Raji (cell line): ENCODE measurements around the gene HOXB5.

ENCODE experiments used
- POLR2A ChIP-seq: IDR thresholded peaks from 2 replicates; pipeline ENCODE4 v1.6.1; 2011; ENCODE audit warnings: low read depth, low read length, control low read depth; ENCODE audit not compliant: insufficient read depth

HOXB5 gene

DNA sequence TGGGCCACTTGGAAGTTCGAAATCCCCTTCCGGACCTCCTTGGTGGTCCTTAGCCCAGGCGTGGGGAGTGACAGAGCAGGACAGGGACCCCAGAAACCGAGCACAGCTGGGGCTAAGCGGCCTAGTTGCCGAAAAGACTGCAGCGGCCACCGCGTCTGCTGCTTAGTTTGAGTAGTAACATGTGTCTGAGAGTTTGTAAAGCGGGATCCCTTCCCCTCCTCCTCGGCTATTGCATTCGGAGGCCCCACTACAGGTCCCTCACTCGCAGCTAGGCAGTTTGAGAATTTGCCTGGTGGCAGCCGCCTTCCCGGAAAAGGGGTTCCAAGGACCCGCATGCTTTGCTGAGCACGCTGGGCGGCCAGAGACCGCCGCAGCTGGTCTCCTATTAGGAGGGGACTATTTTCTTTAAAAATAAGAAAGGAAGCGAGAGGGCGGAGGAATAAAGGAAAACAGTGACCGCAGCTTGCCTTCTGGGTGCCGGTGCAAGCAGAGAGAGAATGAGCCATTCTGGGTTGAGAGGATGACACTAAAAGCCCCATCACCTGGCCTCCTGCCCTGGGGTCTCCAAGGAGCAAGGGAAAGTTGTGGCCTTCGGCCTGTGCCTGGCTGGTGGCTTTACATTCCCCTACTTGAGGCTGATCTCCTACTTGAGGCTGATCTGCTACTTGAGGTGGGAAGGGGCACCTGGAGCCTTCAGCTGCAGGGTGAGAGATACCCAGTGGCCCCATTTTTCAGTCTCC lies 1.1 kb upstream of the HOXB5 start:
- TF ChIP-seq POLR2A = no peak

- no peak for TF ChIP-seq POLR2A
Observed at GRCh38 chr17:48593840-48594537, 410 bp upstream of the HOXB5 start.

- no peak for TF ChIP-seq POLR2A
Observed at GRCh38 chr17:48592577-48592976, 1.0 kb downstream of the HOXB5 start.

DNA sequence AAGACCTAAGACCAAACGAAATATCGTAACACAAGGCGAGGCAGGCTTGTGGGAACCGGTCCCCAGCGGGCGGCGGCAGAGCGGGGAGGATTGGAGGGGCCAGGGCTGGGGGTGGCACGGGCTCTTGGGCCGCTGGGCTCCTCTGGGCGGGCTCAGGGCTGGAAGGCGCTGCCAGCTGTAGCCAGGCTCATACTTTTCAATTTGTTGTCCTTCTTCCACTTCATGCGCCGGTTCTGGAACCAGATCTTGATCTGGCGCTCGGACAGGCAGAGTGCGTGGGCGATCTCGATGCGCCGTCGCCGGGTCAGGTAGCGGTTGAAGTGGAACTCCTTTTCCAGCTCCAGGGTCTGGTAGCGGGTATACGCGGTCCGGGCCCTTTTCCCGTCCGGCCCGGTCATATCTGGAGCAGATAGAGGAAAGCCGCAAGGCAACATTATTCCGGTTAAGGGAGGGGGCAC lies 1.5 kb downstream of the HOXB5 start:
- TF ChIP-seq POLR2A = no peak

DNA sequence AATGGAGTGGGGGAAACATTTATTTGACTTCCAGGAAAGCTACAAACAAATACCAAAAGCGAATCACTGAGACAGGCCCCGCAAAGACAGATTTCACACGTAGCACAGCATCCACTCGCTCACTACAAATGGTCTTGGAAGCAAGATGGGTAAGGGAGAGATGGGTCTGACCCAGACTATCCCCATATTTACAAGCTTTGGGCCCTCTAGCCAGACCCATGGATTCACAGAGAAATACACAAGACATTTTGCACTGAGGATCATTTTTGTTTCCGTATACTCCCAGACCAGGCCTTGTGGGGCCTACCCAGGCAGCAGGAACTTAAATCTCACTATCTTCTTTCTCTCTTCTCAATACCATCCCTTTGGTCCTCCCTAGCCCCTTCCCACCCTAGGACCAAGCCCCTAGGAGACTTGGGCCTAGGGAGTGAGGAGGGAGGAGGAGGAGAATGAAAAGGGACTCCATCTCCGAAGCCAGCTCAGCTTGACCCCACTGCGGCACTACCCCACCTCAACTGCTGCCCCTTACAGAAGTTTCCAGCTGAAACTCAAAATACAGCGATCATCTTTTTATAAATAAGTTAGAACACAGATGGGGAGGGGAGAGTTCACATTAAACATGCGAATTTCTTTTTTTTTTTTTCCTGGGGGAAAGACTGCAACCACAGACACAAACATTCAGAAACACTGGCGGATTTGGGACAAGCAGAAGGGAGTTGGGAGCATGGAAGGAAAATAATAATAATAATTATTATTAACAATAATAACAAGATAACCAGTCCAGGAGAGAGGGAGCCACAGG lies 2.1 kb downstream of the HOXB5 start:
- TF ChIP-seq POLR2A = no peak

- TF ChIP-seq POLR2A = no peak
Observed at GRCh38 chr17:48590607-48591161, 2.9 kb downstream of the HOXB5 start.

GRCh38 chr17:48589831-48590606 lies 3.6 kb downstream of the HOXB5 start, which contains the start of gene HOXB3:
Gene HOXB3 (minus strand): TSS chr17:48590241. CDS start chr17:48552474, 37,767 bp downstream.
- TF ChIP-seq POLR2A = no peak

GRCh38 chr17:48589060-48589830 lies 4.3 kb downstream of the HOXB5 start:
- TF ChIP-seq POLR2A = no peak

DNA sequence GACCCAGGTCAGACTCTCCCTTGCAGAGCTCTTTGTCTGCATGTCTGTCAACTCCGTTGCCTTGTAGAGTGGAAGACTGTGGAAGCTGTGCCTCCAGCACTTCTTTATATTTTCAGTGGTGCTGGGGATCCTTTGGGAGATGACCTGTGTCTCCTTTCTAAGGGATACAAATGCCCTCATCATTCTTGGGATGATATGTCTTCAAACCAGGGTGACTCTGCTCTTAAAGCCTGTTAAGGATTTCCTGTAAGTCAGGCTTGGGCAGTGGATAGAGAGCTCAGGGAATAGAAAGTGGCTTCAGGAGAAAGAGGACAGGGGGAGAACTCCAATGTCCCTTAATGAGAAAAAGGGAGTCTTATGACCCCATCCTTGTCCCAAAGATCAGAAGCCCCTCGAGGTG lies 5.1 kb downstream of the HOXB5 start:
- no peak for TF ChIP-seq POLR2A

- no peak for TF ChIP-seq POLR2A
Observed at GRCh38 chr17:48588074-48588415, 5.5 kb downstream of the HOXB5 start.

- TF ChIP-seq POLR2A = no peak
Observed at GRCh38 chr17:48587276-48588073, 6.1 kb downstream of the HOXB5 start.

GRCh38 chr17:48586355-48587258 lies 7.0 kb downstream of the HOXB5 start:
- TF ChIP-seq POLR2A = no peak
